Activated CD4-positive, alpha-beta T cell treated with anti-CD3 and anti-CD28 coated beads for 24 hours (primary cell): ENCODE results near the gene LRP3.
"Not testable (repeated sequence)": the region's sequence is repeated elsewhere in the genome, so short reads cannot be mapped to it uniquely, and the experiment has no call there.

ENCODE experiments used
- DNase-seq, 2 donors: peaks; one replicate each; pipeline ENCODE4 v3.0.0-alpha.2; 2020; ENCODE audit warnings: low read depth in 2 of 2

The LRP3 gene

DNA sequence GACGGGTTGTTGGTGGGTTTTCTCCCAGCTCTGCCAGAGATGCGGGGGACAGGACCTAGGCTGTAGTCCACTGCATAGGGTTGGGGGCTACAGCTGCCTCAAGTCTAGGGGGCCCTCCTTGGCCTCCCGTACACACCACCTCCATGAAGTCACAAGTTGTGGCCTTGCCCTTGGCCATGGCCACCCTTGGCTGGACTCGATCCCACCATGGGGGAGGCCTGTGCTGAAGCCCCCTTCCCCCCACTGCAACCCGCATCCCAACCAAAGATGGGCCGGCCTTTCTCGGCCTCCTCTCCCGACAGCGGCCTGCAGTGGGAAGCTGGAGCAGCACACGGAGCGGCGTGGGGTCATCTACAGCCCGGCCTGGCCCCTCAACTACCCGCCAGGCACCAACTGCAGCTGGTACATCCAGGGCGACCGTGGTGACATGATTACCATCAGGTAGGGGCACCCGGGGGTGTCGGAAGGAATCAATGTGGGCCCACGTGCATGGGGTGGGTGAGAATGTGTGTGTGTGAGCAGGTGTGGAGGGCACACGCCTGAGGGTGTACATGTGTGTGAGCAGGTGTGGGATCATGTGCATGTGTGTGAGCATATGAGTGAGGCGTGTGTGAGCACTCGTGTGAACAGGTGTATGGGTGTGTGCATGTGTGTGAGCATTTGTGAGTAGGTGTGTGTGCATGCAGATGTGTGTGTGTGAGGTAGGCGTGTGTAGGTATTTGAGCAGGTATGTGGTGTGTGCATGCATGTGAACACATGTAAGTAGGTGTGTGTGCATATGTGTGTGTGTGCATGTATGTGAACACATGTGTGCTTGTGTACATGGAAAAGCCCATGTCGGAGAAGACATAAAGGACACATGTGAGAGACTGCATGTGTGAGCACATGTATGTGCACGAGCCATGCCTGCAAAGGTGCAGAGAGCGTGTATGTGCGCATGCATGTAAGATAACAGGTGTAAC is 8.7 kb downstream of the LRP3 start:
- DNase-seq, result no peak

DNA sequence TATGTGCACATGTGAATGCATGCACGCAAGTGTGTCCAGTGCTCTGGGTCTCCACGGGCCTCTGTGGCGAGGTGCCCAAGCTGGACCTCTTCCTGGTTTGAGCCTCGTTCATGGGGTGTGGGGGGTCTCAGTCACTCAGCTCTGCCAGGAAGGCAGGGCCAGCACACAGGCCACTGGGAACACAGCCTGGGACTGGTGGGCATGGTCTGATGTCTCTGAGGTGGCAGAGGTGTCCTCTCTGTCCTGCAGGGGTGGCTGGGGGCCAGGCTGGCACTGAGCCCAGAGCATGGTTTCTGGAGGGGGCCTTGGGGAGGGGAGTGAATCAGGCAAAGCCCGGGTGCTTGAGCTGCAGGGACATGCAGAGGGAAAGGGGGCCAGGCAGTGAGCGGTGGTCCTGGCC is 9.4 kb downstream of the LRP3 start:
- DNase-seq, result no peak

DNA sequence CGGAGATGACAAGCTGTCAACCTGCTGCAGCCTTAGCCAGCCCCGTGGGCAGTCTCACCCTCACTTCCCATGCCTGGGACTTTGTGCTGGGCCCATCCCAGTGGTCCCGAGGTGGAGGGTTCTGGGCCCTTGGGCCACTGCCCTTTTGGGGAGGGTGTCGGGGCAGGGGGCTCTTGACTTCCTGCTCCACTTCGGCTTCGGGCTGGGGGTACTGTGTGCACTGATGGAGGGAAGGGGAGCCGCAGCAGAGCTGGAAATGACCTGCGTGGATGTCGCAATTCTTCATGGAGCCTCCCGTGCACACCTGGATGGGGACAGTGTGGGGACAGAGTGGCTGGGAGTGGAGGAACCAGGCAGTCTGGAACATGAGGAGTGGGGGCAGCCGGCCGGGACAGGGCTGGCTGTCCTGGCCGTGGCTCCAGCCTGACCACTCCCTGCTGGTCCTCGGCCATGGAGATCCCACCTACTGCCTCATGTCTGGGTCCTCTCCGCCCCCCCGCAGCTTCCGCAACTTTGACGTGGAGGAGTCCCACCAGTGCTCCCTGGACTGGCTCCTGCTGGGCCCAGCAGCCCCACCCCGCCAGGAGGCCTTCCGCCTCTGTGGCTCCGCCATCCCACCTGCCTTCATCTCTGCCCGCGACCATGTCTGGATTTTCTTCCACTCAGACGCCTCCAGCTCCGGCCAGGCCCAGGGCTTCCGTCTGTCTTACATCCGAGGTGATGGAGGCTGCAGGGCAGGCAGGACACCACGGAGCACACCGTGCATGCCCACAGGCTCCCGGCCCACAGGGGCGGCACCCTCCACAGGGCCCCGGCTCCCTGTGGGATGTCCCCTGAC is 10.2 kb downstream of the LRP3 start:
- DNase-seq, result no peak

DNA sequence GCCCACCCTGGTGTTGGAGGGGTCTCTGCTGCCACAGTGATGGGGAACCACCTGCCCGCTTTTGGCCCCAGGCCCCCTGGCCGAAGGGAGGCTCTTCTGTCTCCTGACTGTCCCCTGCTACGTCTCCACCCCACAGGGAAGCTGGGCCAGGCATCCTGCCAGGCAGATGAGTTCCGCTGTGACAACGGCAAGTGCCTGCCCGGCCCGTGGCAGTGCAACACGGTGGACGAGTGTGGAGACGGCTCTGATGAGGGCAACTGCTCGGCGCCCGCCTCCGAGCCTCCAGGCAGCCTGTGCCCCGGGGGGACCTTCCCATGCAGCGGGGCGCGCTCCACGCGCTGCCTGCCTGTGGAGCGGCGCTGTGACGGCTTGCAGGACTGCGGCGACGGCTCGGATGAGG is 11.0 kb downstream of the LRP3 start:
- DNase-seq, result no peak

DNA sequence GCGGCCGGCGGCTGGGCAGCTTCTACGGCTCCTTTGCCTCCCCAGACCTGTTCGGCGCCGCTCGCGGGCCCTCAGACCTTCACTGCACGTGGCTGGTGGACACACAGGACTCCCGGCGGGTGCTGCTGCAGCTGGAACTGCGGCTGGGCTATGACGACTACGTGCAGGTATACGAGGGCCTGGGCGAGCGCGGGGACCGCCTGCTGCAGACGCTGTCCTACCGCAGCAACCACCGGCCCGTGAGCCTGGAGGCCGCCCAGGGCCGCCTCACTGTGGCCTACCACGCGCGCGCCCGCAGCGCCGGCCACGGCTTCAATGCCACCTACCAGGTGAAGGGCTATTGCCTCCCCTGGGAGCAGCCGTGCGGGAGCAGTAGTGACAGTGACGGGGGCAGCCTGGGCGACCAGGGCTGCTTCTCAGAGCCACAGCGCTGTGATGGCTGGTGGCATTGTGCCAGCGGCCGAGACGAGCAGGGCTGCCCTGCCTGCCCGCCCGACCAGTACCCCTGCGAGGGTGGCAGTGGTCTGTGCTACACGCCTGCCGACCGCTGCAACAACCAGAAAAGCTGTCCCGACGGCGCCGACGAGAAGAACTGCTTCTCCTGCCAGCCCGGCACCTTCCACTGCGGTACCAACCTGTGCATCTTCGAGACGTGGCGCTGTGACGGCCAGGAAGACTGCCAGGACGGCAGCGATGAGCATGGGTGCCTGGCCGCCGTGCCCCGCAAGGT is 11.6 kb downstream of the LRP3 start:
- DNase-seq, result no peak

DNA sequence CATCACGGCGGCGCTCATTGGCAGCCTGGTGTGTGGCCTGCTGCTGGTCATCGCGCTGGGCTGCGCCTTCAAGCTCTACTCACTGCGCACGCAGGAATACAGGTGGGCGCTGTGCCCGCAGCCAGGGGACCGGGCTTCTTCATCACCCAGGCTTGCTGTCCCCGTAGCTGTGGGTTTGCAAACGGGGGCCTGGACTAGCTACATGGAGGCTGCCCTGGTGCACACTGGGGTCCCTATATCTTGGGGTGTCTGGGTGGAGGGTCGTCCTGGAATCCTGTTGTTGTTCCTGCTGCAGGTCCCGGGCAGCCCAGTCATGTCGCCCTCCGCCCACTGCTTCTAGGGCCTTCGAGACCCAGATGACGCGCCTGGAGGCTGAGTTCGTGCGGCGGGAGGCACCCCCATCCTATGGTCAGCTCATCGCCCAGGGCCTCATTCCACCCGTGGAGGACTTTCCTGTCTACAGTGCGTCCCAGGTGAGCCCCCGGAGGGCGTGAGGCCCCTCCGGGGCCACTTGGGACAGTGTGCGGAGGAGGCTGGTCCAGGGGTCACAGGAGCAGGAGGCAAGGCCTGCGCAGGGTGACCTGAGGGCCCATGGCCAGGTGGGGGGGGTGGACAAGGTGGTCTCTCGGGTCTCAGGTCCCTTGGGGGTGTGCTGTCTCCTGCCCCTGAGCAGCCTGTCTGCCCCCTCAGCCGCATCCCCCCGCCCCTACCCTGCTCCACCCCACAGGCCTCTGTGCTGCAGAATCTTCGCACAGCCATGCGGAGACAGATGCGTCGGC is 12.3 kb downstream of the LRP3 start:
- DNase-seq, result no peak

DNA sequence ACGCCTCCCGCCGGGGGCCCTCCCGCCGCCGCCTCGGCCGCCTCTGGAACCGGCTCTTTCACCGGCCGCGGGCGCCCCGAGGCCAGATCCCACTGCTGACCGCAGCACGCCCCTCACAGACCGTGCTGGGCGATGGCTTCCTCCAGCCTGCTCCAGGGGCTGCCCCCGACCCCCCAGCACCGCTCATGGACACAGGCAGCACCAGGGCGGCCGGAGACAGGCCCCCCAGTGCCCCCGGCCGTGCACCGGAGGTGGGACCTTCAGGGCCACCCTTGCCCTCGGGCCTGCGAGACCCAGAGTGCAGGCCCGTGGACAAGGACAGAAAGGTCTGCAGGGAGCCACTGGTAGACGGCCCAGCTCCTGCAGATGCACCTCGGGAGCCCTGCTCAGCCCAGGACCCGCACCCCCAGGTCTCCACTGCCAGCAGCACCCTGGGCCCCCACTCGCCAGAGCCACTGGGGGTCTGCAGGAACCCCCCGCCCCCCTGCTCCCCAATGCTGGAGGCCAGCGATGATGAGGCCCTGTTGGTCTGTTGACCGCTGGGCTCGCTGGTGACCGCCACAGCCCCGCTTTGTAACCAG is 13.0 kb downstream of the LRP3 start:
- DNase-seq, result no peak

DNA sequence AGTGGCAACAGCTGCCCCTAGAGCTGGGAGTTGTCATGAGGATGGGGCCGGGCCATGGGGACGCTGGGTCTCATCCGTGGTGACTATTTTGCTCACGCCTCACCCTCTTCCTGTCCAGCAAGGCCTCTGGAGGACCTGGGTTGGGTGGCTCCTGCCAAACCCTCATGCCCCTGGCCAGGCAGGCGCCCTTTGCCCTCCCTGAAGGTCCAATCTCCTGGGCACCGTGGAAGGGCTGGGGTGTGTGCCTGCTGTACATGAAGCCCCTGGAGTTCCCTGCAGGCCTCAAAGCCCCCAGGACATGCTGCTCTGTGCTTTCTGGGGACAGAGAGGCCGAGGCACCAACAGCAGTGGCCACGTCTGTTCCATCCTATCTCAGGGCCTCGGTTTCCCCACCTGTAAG is 13.8 kb downstream of the LRP3 start:
- no peak for DNase-seq

DNA sequence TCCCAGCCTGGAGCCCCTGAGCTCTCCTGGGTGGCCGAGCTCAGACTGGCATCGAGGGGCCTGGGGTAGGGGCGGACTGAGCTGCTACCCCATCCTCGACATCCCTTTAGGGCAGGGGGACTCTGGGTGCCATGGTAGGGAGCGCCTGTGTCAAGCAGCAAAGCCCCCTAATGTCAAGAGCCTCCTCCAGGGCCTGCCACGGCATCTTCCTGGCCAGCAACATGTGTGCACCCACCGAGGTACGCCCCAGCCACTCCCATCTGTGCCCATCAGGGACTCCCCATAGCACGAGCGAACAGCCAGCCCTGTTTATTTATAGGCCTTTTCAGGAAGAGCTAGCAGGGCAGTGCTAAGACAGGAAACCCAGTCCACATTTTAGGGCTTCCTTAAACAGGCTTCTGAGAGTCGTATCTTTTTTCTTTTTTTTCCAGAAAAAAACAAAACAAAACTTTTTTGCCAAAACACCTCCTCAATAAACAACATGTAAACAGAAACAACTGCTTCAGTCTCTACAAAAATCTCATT is 14.3 kb downstream of the LRP3 start:
- DNase-seq, result no peak

DNA sequence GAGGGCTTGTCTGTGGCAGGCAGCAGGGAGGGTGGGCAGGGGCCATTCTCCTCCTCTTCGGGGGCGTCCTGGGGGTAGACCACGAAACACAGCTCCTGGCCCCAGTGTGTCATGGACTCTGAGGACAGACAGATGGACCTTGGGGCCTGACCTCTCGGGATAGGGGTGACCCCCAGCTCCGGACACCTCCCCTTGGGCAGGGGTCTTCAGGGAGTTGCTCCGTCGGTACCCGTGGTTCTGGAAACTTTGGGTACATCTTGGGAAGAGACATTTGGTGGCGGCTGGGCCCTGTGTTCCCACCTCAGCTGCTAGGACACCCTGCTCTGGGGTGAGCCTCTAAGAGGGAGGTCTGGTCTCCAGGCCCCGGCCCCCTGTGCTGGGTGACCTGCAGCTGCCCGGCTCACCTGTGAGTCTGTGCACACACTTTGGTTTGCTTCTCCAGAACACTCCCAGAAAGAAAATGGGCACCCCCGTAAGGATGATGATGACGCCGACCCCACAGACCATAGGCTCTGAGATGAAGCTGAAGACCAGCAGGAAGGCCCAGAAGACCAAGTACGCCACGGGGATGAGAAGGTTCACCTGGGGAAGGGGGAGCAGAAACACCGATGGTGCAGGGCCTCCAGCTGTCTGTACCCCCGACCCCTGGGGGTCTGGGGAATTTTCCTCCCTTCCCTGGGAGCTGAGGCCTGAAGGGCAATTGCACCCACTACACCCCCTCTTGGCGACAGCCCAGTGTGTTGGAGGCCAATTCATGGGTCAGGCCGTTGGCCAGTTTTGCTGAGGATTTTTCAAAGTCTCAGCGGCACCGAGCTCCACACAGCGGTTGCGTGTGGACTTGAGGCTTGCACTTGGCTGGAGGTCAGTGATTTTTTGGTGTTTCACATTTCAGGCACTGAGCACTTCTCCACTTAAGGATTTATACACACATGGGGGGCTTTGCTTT is 15.0 kb downstream of the LRP3 start:
- DNase-seq, result no peak

DNA sequence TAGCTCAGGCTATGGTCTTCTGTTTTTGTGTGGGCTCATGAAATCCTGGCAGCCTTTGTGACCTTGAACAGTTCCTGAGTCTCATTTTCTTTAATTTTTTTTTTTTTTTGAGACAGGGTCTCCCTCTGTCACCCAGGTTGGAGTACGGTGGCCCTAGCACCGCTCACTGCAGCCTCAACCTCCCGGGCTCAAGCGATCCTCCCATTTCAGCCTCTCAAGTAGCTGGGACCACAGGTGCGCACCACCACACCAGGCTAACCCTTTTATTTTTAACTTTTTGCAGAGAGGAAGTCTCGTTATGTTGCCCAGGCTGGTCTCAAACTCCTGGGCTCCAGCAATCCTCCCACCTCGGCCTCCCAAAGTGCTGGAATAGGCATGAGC is 15.7 kb downstream of the LRP3 start:
- not testable (repeated sequence) for DNase-seq

DNA sequence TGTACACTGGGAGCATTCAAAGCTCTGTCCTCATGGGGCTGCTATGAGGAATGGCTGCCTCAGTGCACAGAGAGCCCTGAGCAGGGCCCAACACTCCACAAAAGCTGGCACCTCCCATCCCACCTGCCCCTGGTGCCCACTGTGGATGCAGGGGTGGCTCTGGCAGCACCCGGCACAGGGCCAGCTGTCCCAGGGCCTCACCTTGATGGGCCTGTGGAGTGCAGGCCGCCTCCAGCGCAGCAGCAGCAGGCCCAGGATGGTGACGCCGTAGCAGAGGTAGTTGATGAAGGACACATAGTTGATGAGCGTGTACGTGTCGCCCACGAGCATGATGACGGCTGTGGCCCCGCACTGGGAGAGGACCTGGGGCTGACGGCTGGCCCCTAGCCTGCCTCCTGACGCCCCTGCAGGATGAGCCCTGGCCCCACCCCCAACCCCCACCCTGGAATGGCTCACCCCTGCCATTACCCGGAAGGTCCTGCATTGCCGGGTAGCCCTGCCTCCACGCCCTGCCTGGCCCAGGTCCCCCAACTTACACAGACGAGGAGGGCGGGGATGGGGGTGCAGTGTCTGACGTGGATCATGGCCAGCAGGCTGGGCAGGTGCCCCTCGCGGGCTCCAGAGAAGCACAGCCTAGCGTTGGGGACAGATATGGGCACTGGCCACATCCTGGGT is 16.3 kb downstream of the LRP3 start:
- DNase-seq, result no peak

DNA sequence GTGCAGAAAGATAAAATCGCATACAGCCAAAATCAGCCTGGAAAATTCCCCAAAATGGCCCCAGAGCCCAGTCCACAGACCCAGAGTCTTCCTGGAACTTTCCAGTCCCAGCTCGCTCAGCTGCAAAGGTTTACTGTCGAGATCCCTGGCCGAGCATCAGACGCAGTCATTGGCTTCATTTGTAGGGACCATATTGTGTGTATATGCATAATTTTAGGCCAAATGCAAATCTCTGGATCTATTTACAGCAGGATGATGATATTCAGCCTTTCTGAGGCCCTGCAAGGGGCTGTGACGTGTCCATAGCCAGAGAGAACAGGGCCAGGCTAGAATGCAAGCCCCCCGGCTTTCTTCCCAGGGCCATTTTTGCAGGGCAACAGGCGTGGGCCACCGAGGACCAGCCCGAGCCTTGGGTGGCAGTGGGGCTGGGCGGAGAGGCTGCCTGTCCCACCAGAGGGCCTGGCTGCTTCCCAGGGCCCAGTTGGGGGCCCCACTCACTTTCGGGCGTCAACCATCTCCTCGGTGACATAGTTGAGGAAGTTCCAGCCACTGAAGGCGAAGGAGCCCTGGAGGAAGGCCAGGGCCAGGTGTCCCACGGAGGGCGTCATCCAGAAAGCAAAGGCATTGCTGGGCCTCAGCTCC is 17.8 kb downstream of the LRP3 start:
- no peak for DNase-seq

DNA sequence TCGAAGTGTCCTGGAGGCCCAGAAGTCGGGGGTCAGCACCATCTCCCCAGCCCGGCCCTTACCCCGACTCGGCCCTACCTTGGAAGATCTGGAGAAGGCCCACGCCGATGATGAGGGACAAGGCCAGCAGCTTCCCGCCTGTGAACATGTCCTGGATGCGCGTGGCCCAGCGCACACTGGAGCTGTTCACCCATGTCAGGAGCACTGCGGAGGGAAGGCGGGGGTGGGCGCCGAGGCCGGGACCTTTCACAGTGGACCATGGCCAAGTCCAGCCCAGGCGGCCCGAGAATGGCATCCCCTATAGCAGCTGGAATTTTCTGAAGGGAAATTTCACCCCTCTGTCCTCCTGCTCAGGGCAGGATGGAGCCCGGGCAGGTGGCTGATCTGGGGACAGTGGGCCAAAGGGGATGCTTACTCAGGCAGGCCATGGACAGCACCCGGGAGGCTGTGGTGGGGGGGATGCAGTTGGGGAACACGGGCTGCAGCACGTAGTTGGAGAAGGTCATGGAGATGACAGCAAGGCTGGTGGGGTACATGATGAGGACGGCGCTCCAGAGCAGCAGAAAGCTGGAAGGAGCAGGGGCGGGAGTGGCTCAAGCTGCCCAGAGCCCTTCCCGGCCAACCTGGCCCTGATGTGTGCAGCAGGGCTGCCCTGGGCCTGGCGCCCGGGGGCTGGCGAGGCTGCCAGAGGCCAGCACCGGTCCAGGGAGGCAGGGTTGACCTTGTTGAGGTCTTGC is 18.5 kb downstream of the LRP3 start:
- no peak for DNase-seq

DNA sequence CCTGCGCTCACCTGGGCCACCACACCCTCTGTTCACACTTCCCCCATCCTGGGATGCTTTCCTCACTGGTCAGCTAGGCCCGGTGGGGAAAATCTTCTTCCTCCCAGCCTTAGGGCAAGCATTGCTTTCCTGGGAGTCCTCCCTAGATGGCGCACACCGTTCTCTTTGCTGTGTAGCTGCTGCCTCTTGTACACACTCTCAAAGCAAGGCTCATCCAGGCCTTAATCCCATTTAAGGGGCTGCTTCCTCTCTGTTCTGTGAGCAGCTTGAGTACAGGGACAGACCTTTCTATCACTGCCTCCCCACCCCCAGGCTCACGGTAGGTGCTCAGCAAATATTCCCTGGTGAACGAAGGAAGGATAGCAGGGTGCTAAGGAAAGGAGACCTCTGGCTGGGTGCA is 20.5 kb downstream of the LRP3 start:
- DNase-seq, result no peak

DNA sequence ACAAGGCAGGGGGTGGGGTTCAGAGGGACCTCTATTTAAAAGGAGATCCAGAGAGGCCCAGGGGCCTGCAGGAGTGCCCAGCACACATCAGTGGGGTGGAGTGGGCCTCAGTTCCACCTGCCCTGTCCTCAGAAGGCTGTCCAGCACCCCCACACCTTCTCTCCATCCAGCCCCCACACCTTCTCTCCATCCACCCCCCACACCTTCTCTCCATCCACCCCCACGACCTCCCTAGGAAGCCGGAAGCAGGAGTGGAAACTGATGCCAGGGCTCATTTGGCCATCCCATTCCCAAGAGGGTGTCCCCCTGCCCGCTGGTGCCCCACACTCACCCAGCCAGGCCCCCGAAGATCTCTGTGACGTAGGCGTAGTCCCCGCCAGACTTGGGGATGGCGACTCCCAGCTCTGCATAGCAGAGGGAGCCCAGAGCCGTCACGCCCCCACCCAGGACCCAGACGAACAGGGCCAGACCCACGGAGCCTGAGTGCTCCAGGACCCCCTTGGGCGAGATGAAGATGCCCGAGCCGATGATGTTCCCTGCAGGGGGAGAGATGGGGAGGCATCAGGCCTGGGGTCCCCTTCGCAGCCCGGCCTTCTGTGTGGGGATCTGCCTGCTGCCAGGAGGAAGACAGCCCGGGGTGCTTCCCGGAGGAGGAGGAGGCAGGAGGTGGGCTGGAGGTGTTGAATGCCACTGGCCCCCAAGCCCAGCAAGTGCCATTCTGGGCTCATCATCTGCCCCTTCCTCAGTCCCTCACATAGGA is 21.5 kb downstream of the LRP3 start:
- no peak for DNase-seq

DNA sequence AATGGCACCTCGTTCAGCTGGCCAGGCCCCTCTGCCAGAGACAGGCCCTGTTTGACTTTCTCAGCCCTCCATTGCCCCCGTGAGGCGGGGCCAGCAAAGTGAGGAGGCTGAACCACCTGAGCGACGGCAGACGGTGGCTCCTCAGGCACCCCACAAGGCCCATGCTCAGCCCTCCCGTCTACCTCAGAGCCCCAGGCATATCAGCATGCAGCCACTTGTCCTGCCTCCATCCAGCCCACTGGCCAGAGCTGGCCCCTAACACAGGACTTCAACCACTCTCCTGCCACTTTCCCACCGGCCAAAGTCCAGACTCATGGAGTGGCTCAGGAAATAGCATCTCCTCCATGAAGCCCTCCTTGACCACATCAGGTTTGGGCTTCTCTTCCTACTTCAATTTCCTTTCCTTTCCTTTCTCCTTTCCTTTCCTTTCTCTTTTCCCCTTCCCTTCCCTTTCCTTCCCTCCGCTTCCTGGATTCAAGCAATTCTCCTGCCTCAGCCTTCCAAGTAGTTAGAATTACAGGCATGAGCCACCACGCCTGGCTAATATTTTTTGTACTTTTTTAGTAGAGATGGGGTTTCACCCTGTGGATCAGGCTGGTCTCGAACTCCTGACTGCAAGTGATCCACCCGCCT is 22.2 kb downstream of the LRP3 start:
- no peak for DNase-seq
